ENCODE results near the gene GLRA2.

DNA sequence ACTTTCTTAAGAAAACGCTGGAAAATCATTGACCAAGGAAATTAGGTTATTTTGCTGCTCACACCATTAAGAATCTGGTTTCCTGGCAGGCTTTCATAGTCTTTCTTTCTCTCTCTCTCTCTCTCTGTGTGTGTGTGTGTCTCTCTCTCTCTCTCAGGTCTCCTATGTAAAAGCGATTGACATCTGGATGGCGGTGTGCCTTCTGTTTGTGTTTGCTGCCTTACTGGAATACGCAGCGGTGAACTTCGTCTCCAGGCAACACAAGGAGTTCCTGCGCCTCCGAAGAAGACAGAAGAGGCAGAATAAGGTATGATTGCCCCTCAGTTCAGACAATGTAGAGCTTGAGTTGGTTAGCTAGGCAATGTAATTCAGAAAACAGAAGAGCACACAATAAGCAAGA lies 161.2 kb downstream of the GLRA2 start:
- TF ChIP-seq, protein P1, sequence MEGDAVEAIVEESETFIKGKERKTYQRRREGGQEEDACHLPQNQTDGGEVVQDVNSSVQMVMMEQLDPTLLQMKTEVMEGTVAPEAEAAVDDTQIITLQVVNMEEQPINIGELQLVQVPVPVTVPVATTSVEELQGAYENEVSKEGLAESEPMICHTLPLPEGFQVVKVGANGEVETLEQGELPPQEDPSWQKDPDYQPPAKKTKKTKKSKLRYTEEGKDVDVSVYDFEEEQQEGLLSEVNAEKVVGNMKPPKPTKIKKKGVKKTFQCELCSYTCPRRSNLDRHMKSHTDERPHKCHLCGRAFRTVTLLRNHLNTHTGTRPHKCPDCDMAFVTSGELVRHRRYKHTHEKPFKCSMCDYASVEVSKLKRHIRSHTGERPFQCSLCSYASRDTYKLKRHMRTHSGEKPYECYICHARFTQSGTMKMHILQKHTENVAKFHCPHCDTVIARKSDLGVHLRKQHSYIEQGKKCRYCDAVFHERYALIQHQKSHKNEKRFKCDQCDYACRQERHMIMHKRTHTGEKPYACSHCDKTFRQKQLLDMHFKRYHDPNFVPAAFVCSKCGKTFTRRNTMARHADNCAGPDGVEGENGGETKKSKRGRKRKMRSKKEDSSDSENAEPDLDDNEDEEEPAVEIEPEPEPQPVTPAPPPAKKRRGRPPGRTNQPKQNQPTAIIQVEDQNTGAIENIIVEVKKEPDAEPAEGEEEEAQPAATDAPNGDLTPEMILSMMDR (IDR thresholded peaks at IDR 0.05; ENCODE audit: borderline replicate concordance, extremely low read depth, low read length, poor library complexity, severe bottlenecking), result no peak
- TF ChIP-seq EZH2 (IDR thresholded peaks at IDR 0.05; ENCODE audit: borderline replicate concordance, low read depth, low read length, severe bottlenecking), result no peak
